ENCODE data around the gene SULT1A3. TPM values are rescaled to one million over a fixed set of nuclear protein-coding genes. Genes with fewer than 3 reads are reported as not detected.
"Not testable (repeated sequence)": the region's sequence is repeated elsewhere in the genome, so short reads cannot be mapped to it uniquely, and the experiment has no call there.

Gene SULT1A3
- total RNA-seq, 2 donors from 2014 or later: 14.5 to 22.1 TPM

- not testable (repeated sequence) for H3K27ac Mint-ChIP-seq; H3K9me3 Mint-ChIP-seq; H3K36me3 Mint-ChIP-seq (ENCODE audit: low read depth); H3K27ac ChIP-seq (ENCODE audit: low read depth, low read length); H3K27me3 ChIP-seq (ENCODE audit: control insufficient read depth, insufficient read depth, low read length, poor library complexity, severe bottlenecking); DNase-seq; H3K4me3 Mint-ChIP-seq; H3K36me3 ChIP-seq (ENCODE audit: control insufficient read depth, insufficient read depth, low read length); H3K4me1 ChIP-seq (ENCODE audit: control insufficient read depth, insufficient read depth, low read length); H3K9me3 ChIP-seq (ENCODE audit: control insufficient read depth, low read length); H3K27me3 Mint-ChIP-seq (ENCODE audit: insufficient read depth); H3K9ac ChIP-seq (ENCODE audit: extremely low read depth, low read length, poor library complexity, severe bottlenecking); H3K4me3 ChIP-seq (ENCODE audit: low read length); H3K4me1 Mint-ChIP-seq
- WGBS, 2 experiments (ENCODE audit: insufficient coverage in 1 of 2, insufficient read length in 1 of 2): no CpG with 5 or more reads among the region's 34 CpGs
Measured at GRCh38 chr16:30193615-30194014, 5.4 kb upstream of the SULT1A3 start, which contains the start of the genes BOLA2B and SLX1A. TSS of gene BOLA2B (minus strand) at chr16:30193666. CDS start at chr16:30193595, 71 bp downstream. TSS of gene SLX1A (plus strand) at chr16:30193875. CDS start at chr16:30194085, 210 bp downstream.

- not testable (repeated sequence) for H3K9me3 ChIP-seq (ENCODE audit: control insufficient read depth, low read length); H3K4me3 Mint-ChIP-seq; H3K36me3 Mint-ChIP-seq (ENCODE audit: low read depth); H3K4me3 ChIP-seq (ENCODE audit: low read length); H3K9ac ChIP-seq (ENCODE audit: extremely low read depth, low read length, poor library complexity, severe bottlenecking); DNase-seq; H3K4me1 ChIP-seq (ENCODE audit: control insufficient read depth, insufficient read depth, low read length); H3K27ac ChIP-seq (ENCODE audit: low read depth, low read length); H3K27ac Mint-ChIP-seq; H3K9me3 Mint-ChIP-seq; H3K4me1 Mint-ChIP-seq; H3K27me3 Mint-ChIP-seq (ENCODE audit: insufficient read depth); H3K36me3 ChIP-seq (ENCODE audit: control insufficient read depth, insufficient read depth, low read length); H3K27me3 ChIP-seq (ENCODE audit: control insufficient read depth, insufficient read depth, low read length, poor library complexity, severe bottlenecking)
- 6 to 9% methylated on average over 6 to 10 of the region's 60 CpGs for WGBS, 2 experiments (ENCODE audit: insufficient coverage in 1 of 2, insufficient read length in 1 of 2)
Measured at GRCh38 chr16:30194172-30194925, 4.7 kb upstream of the SULT1A3 start.

- not testable (repeated sequence) for H3K4me3 ChIP-seq (ENCODE audit: low read length); H3K27me3 Mint-ChIP-seq (ENCODE audit: insufficient read depth); H3K27ac ChIP-seq (ENCODE audit: low read depth, low read length); H3K27me3 ChIP-seq (ENCODE audit: control insufficient read depth, insufficient read depth, low read length, poor library complexity, severe bottlenecking); H3K36me3 ChIP-seq (ENCODE audit: control insufficient read depth, insufficient read depth, low read length); H3K4me1 Mint-ChIP-seq; H3K36me3 Mint-ChIP-seq (ENCODE audit: low read depth); H3K9me3 Mint-ChIP-seq; H3K9me3 ChIP-seq (ENCODE audit: control insufficient read depth, low read length); H3K4me1 ChIP-seq (ENCODE audit: control insufficient read depth, insufficient read depth, low read length); DNase-seq; H3K4me3 Mint-ChIP-seq; H3K9ac ChIP-seq (ENCODE audit: extremely low read depth, low read length, poor library complexity, severe bottlenecking); H3K27ac Mint-ChIP-seq
- WGBS, 2 experiments (ENCODE audit: insufficient coverage in 1 of 2, insufficient read length in 1 of 2): 88% methylated on average over 1 of the region's 2 CpGs; no CpG with 5 or more reads in 1 of the 2 experiments
Measured at GRCh38 chr16:30197001-30197400, 2.1 kb upstream of the SULT1A3 start.

GRCh38 chr16:30199608-30200343 is 721 bp downstream of the SULT1A3 start:
- not testable (repeated sequence) for H3K4me3 ChIP-seq (ENCODE audit: low read length); H3K9me3 ChIP-seq (ENCODE audit: control insufficient read depth, low read length); H3K9me3 Mint-ChIP-seq; H3K4me3 Mint-ChIP-seq; H3K27ac Mint-ChIP-seq; H3K27me3 Mint-ChIP-seq (ENCODE audit: insufficient read depth); H3K27me3 ChIP-seq (ENCODE audit: control insufficient read depth, insufficient read depth, low read length, poor library complexity, severe bottlenecking); H3K4me1 Mint-ChIP-seq; H3K36me3 ChIP-seq (ENCODE audit: control insufficient read depth, insufficient read depth, low read length); DNase-seq; H3K9ac ChIP-seq (ENCODE audit: extremely low read depth, low read length, poor library complexity, severe bottlenecking); H3K4me1 ChIP-seq (ENCODE audit: control insufficient read depth, insufficient read depth, low read length); H3K27ac ChIP-seq (ENCODE audit: low read depth, low read length); H3K36me3 Mint-ChIP-seq (ENCODE audit: low read depth)
- no CpG with 5 or more reads among the region's 15 CpGs for WGBS, 2 experiments (ENCODE audit: insufficient coverage in 1 of 2, insufficient read length in 1 of 2)

- H3K9me3 Mint-ChIP-seq; H3K4me1 ChIP-seq (ENCODE audit: control insufficient read depth, insufficient read depth, low read length); H3K9me3 ChIP-seq (ENCODE audit: control insufficient read depth, low read length); H3K27ac Mint-ChIP-seq; DNase-seq; H3K36me3 ChIP-seq (ENCODE audit: control insufficient read depth, insufficient read depth, low read length); H3K4me3 ChIP-seq (ENCODE audit: low read length); H3K27me3 Mint-ChIP-seq (ENCODE audit: insufficient read depth); H3K9ac ChIP-seq (ENCODE audit: extremely low read depth, low read length, poor library complexity, severe bottlenecking); H3K27me3 ChIP-seq (ENCODE audit: control insufficient read depth, insufficient read depth, low read length, poor library complexity, severe bottlenecking); H3K27ac ChIP-seq (ENCODE audit: low read depth, low read length); H3K4me1 Mint-ChIP-seq; H3K4me3 Mint-ChIP-seq; H3K36me3 Mint-ChIP-seq (ENCODE audit: low read depth): not testable (repeated sequence)
- WGBS, 2 experiments (ENCODE audit: insufficient coverage in 1 of 2, insufficient read length in 1 of 2): 0% methylated on average over 10 of the region's 52 CpGs; no CpG with 5 or more reads in 1 of the 2 experiments
Measured at GRCh38 chr16:30205541-30206236, 6.6 kb downstream of the SULT1A3 start.

- H3K9ac ChIP-seq (ENCODE audit: extremely low read depth, low read length, poor library complexity, severe bottlenecking); H3K4me3 ChIP-seq (ENCODE audit: low read length); H3K36me3 Mint-ChIP-seq (ENCODE audit: low read depth); H3K9me3 Mint-ChIP-seq; H3K27me3 Mint-ChIP-seq (ENCODE audit: insufficient read depth); H3K4me1 ChIP-seq (ENCODE audit: control insufficient read depth, insufficient read depth, low read length); H3K27ac ChIP-seq (ENCODE audit: low read depth, low read length); H3K36me3 ChIP-seq (ENCODE audit: control insufficient read depth, insufficient read depth, low read length); H3K4me3 Mint-ChIP-seq; H3K27me3 ChIP-seq (ENCODE audit: control insufficient read depth, insufficient read depth, low read length, poor library complexity, severe bottlenecking); H3K27ac Mint-ChIP-seq; H3K9me3 ChIP-seq (ENCODE audit: control insufficient read depth, low read length); DNase-seq; H3K4me1 Mint-ChIP-seq: not testable (repeated sequence)
- no CpG with 5 or more reads among the region's 33 CpGs for WGBS, 2 experiments (ENCODE audit: insufficient coverage in 1 of 2, insufficient read length in 1 of 2)
Measured at GRCh38 chr16:30206252-30206651, 7.2 kb downstream of the SULT1A3 start.

All from endodermal cell (in vitro differentiated cells).